OCI-LY7 (cell line): Measurements from ENCODE around the gene OVCA2.

Source experiments
- EZH2phosphoT487 ChIP-seq: fragments of 200-600 bp; sonication (generic); IDR thresholded peaks from 2 replicates; pipeline ENCODE4 v1.6.1; 2018; ENCODE audit warnings: low read depth, borderline replicate concordance, mild to moderate bottlenecking, mixed run types, antibody characterized with exemption, low read length, moderate library complexity, mixed read lengths
- TF ChIP-seq, protein P1 (sequence below): fragments of 200-600 bp; sonication (generic); conservative IDR thresholded peaks from 2 replicates; pipeline ENCODE4 v1.5.1; 2014; ENCODE audit warnings: mild to moderate bottlenecking, antibody characterized with exemption, low read length, moderate library complexity, mixed read lengths

DNA sequence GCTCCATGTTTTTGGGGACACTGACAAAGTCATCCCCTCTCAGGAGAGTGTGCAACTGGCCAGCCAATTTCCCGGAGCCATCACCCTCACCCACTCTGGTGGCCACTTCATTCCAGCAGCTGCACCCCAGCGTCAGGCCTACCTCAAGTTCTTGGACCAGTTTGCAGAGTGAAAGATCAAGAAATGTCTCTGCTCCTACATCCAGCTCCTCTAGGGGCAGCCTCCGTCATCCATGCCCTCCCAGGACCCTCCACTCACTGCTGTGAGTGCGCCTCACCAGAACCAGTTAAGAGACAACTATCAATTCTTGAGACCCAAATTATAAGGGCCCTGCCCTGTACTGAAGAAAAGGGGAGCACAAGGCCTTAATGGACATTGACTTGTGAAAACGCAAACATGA, 1.1 kb downstream of the OVCA2 start:
- TF ChIP-seq, protein P1, sequence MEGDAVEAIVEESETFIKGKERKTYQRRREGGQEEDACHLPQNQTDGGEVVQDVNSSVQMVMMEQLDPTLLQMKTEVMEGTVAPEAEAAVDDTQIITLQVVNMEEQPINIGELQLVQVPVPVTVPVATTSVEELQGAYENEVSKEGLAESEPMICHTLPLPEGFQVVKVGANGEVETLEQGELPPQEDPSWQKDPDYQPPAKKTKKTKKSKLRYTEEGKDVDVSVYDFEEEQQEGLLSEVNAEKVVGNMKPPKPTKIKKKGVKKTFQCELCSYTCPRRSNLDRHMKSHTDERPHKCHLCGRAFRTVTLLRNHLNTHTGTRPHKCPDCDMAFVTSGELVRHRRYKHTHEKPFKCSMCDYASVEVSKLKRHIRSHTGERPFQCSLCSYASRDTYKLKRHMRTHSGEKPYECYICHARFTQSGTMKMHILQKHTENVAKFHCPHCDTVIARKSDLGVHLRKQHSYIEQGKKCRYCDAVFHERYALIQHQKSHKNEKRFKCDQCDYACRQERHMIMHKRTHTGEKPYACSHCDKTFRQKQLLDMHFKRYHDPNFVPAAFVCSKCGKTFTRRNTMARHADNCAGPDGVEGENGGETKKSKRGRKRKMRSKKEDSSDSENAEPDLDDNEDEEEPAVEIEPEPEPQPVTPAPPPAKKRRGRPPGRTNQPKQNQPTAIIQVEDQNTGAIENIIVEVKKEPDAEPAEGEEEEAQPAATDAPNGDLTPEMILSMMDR, result peak; percentile 39
- TF ChIP-seq EZH2phosphoT487, result no peak
